Left ventricle myocardium inferior (tissue), 1 donor: ENCODE measurements around the gene MET. TPM values are rescaled to one million over a fixed set of nuclear protein-coding genes. Genes with fewer than 3 reads are reported as not detected.

Experiments
- DNase-seq: peaks from one replicate; pipeline ENCODE4 v3.0.0-alpha.2; 2020
- H3K27ac ChIP-seq: fragments of 200-600 bp; replicated peaks from 2 replicates; pipeline ENCODE4 v1.8.0; 2021
- H3K27me3 ChIP-seq: fragments of 200-600 bp; 2 replicates; pipeline ENCODE4 v1.8.0; 2021; ENCODE audit warnings: low read depth
- H3K36me3 ChIP-seq: fragments of 200-600 bp; 2 replicates; pipeline ENCODE4 v1.8.0; 2021
- H3K4me1 ChIP-seq: fragments of 200-600 bp; 2 replicates; pipeline ENCODE4 v1.8.0; 2021
- H3K4me3 ChIP-seq: fragments of 200-600 bp; 2 replicates; pipeline ENCODE4 v1.8.0; 2021; ENCODE audit warnings: mild to moderate bottlenecking, moderate library complexity
- H3K9me3 ChIP-seq: fragments of 200-600 bp; replicated peaks from 2 replicates; pipeline ENCODE4 v1.8.0; 2021
- intact Hi-C: fragments of 100-400 bp; cut with micrococcal nuclease; formaldehyde crosslinking; loops from one replicate; pipeline ENCODE4 v1.11.0; 2022
- long read RNA-seq: library from polyadenylated mRNA; unstranded; transcript quantifications from one replicate; pipeline ENCODE4 v2.0.0, GENCODE V29; 2021
- total RNA-seq: library from RNA; stranded (reverse); fragmentation: NEBNext Ultra II Directional; extraction: Animal tissue kit (Norgen Biotek cat#: 25700); gene quantifications from one replicate; pipeline ENCODE4 v1.2.1, GENCODE V29; 2021
- TF ChIP-seq, protein P1 (sequence below): fragments of 200-600 bp; IDR thresholded peaks from 2 replicates; pipeline ENCODE4 v1.8.0; 2021; ENCODE audit warnings: antibody characterized with exemption, mild to moderate bottlenecking, borderline replicate concordance
- donor health status: DM: no; HTN: yes; CAD: no; lungs with severe emphysema.

Gene MET
- total RNA-seq, result 13.1 TPM
- long read RNA-seq, full-length matches to known transcripts, result 11 of 18 reads
- long read RNA-seq, partial matches to known transcripts, result 3 of 18 reads
- long read RNA-seq, other reads (novel, unspliced or antisense), result 4 of 18 reads

GRCh38 chr7:116671681-116672595, at the start of gene MET:
MET (plus strand) TSS chr7:116672196; CDS start chr7:116699085, 26,889 bp downstream.
- peak within 1 kb of the TSS; percentile 91 for H3K27ac ChIP-seq
- peaks cover 4% of the 10 kb centered on the region for H3K9me3 ChIP-seq
- no peaks in the 10 kb centered on the region for H3K36me3 ChIP-seq
- H3K4me3 ChIP-seq, result peak within 1 kb of the TSS; percentile 73
- DNase-seq, result peak; percentile 65
- peaks cover 7% of the 10 kb centered on the region for H3K27me3 ChIP-seq
- TF ChIP-seq, protein P1, sequence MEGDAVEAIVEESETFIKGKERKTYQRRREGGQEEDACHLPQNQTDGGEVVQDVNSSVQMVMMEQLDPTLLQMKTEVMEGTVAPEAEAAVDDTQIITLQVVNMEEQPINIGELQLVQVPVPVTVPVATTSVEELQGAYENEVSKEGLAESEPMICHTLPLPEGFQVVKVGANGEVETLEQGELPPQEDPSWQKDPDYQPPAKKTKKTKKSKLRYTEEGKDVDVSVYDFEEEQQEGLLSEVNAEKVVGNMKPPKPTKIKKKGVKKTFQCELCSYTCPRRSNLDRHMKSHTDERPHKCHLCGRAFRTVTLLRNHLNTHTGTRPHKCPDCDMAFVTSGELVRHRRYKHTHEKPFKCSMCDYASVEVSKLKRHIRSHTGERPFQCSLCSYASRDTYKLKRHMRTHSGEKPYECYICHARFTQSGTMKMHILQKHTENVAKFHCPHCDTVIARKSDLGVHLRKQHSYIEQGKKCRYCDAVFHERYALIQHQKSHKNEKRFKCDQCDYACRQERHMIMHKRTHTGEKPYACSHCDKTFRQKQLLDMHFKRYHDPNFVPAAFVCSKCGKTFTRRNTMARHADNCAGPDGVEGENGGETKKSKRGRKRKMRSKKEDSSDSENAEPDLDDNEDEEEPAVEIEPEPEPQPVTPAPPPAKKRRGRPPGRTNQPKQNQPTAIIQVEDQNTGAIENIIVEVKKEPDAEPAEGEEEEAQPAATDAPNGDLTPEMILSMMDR, result peak; percentile 65
- peaks cover 40% of the 10 kb centered on the region for H3K4me1 ChIP-seq
- intact Hi-C loops, result loop anchor here (5.0 kb wide), 1 partner anchor 135 kb away; no protein-coding TSS in a partner anchor

DNA sequence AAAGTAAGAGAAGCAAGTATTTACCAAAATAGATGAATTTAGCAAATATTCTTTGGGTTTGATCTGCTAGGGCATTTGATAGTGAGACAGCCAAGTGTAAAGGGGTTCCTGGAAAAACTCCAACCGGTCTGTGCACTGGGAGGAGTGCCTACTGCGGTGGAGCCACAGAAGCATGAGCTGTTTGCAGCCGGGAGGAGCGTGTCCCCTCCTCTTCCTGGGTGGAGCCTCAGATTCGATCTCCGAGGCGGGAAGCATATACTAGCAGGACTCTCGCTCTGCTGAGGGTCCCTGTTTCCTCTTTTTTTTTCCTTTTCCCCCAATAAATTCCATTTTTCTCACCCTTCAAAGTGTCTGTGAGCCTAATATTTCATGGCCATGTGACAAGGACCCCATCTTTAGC, 45.1 kb upstream of the MET start:
- TF ChIP-seq, protein P1, result no peak
- Histone ChIP-seq H3K27ac (no peak overlapping the region), H3K9me3 (no peaks in the 10 kb centered on the region), H3K4me3 (no peak overlapping the region), H3K4me1 (peaks cover 16% of the 10 kb centered on the region), H3K27me3 (no peaks in the 10 kb centered on the region), H3K36me3 (no peaks in the 10 kb centered on the region)
- intact Hi-C loops, result no loop called here
- DNase-seq, result no peak

DNA sequence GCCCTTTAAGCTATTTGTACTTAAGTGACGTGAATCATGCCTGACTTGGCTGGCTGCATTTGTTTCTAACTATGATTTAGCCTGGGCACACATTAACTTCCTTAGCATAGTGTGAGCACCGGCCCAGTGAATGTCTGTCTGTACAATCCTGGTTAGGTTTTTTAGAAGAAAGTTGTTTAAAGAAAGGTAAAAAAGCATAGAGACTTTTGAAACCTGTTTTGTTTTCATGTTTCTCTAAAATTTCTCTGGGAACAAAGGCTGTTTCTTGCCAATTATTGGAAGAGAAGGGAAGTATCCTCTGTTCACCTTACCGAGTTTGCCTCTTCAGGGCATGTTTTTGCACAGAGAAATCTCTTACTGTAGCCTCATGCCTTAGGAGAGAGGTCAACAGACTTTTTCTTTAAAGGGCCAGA, 42.9 kb upstream of the MET start:
- no peaks in the 10 kb centered on the region for H3K9me3 ChIP-seq
- TF ChIP-seq, protein P1, result no peak
- peak overlapping the region; percentile 75 for H3K27ac ChIP-seq
- H3K4me1 ChIP-seq, result peaks cover 19% of the 10 kb centered on the region
- no peaks in the 10 kb centered on the region for H3K36me3 ChIP-seq
- H3K27me3 ChIP-seq, result no peaks in the 10 kb centered on the region
- intact Hi-C loops, result no loop called here
- DNase-seq, result no peak
- peak overlapping the region; percentile 9 for H3K4me3 ChIP-seq

- intact Hi-C loops, result no loop called here
- Histone ChIP-seq H3K9me3 (no peaks in the 10 kb centered on the region), H3K4me3 (no peak overlapping the region), H3K36me3 (no peaks in the 10 kb centered on the region), H3K27me3 (no peaks in the 10 kb centered on the region), H3K4me1 (peaks cover 19% of the 10 kb centered on the region), H3K27ac (peak overlapping the region; percentile 75)
- no peak for DNase-seq
- TF ChIP-seq, protein P1, result no peak
These were observed 41.6 kb upstream of the MET start for GRCh38 chr7:116630357-116630756.

GRCh38 chr7:116630932-116631671, 40.9 kb upstream of the MET start:
- DNase-seq, result peak; percentile 43
- TF ChIP-seq, protein P1, result no peak
- Histone ChIP-seq H3K36me3 (no peaks in the 10 kb centered on the region), H3K4me3 (no peak overlapping the region), H3K4me1 (peaks cover 19% of the 10 kb centered on the region), H3K27me3 (no peaks in the 10 kb centered on the region), H3K27ac (peak overlapping the region; percentile 75), H3K9me3 (no peaks in the 10 kb centered on the region)
- intact Hi-C loops, result no loop called here
